HG03460 (cell line): ENCODE data around the gene GRIK3.
"Not testable (repeated sequence)": the region's sequence is repeated elsewhere in the genome, so short reads cannot be mapped to it uniquely, and the experiment has no call there.

ENCODE experiments used
- ATAC-seq: cut with Tn5 transposase; IDR thresholded peaks from one replicate; pipeline ENCODE4 v1.9.1; 2021; ENCODE audit not compliant: unreplicated experiment

GRIK3 gene

GRCh38 chr1:36771240-36771639, 263.1 kb downstream of the GRIK3 start:
- ATAC-seq, result no peak

- no peak for ATAC-seq
Observed at GRCh38 chr1:36769886-36770830, 264.2 kb downstream of the GRIK3 start.

GRCh38 chr1:36768486-36769178, 265.7 kb downstream of the GRIK3 start:
- no peak for ATAC-seq

GRCh38 chr1:36767429-36767828, 266.9 kb downstream of the GRIK3 start:
- not testable (repeated sequence) for ATAC-seq

GRCh38 chr1:36766481-36766880, 267.8 kb downstream of the GRIK3 start:
- ATAC-seq, result no peak

GRCh38 chr1:36765785-36766300, 268.5 kb downstream of the GRIK3 start:
- ATAC-seq, result no peak

GRCh38 chr1:36764798-36765197, 269.5 kb downstream of the GRIK3 start:
- no peak for ATAC-seq

GRCh38 chr1:36763771-36764170, 270.5 kb downstream of the GRIK3 start:
- ATAC-seq, result no peak

- ATAC-seq, result no peak
Observed at GRCh38 chr1:36762174-36762573, 272.1 kb downstream of the GRIK3 start.

GRCh38 chr1:36761113-36761512, 273.2 kb downstream of the GRIK3 start:
- ATAC-seq, result no peak

- ATAC-seq, result no peak
Observed at GRCh38 chr1:36760081-36760480, 274.2 kb downstream of the GRIK3 start.

- no peak for ATAC-seq
Observed at GRCh38 chr1:36759355-36759754, 275.0 kb downstream of the GRIK3 start.

- no peak for ATAC-seq
Observed at GRCh38 chr1:36755303-36756230, 278.7 kb downstream of the GRIK3 start.

- ATAC-seq, result no peak
Observed at GRCh38 chr1:36754366-36754765, 279.9 kb downstream of the GRIK3 start.

- no peak for ATAC-seq
Observed at GRCh38 chr1:36753451-36753850, 280.9 kb downstream of the GRIK3 start.

GRCh38 chr1:36752891-36753361, 281.4 kb downstream of the GRIK3 start:
- ATAC-seq, result no peak

GRCh38 chr1:36752431-36752830, 281.9 kb downstream of the GRIK3 start:
- ATAC-seq, result no peak

GRCh38 chr1:36751525-36751924, 282.8 kb downstream of the GRIK3 start:
- ATAC-seq, result no peak

GRCh38 chr1:36748466-36748865, 285.8 kb downstream of the GRIK3 start:
- no peak for ATAC-seq
